ENCODE measurements around the gene IFIT2.

- no peak for TF ChIP-seq NFRKB (IDR thresholded peaks at IDR 0.05)
- TF ChIP-seq TARDBP (IDR thresholded peaks at IDR 0.05) = no peak
- TF ChIP-seq LEF1 (IDR thresholded peaks at IDR 0.05; ENCODE audit: borderline replicate concordance) = no peak
- TF ChIP-seq FOXM1 (IDR thresholded peaks at IDR 0.05; ENCODE audit: borderline replicate concordance) = no peak
- TF ChIP-seq FOXA1 (IDR thresholded peaks at IDR 0.05) = no peak
- TF ChIP-seq BHLHE40 (IDR thresholded peaks at IDR 0.05; ENCODE audit: borderline replicate concordance) = no peak
- no peak for TF ChIP-seq PKNOX1 (IDR thresholded peaks at IDR 0.05)
- TF ChIP-seq L3MBTL2 (conservative IDR thresholded peaks at IDR 0.05) = no peak
Observed at GRCh38 chr10:89308736-89309135, 6.9 kb downstream of the IFIT2 start.
